Nephron progenitor cell (in vitro differentiated cells): ENCODE measurements around the gene CNOT6L.

Experiments
- DNase-seq: peaks from one replicate; pipeline ENCODE4 v3.0.0; 2021
- H3K27ac Mint-ChIP-seq: 2 replicates; pipeline ENCODE4 v1.8.0; 2021; ENCODE audit warnings: mild to moderate bottlenecking, moderate library complexity, mixed read lengths
- H3K27me3 Mint-ChIP-seq: 2 replicates; pipeline ENCODE4 v1.8.0; 2021; ENCODE audit warnings: mild to moderate bottlenecking, low read depth, mixed read lengths; ENCODE audit not compliant: poor library complexity
- H3K36me3 Mint-ChIP-seq: 2 replicates; pipeline ENCODE4 v1.8.0; 2021; ENCODE audit warnings: low read depth, mixed read lengths
- H3K4me1 Mint-ChIP-seq: 2 replicates; pipeline ENCODE4 v1.8.0; 2021; ENCODE audit warnings: mixed read lengths
- H3K4me3 Mint-ChIP-seq: 2 replicates; pipeline ENCODE4 v1.8.0; 2021; ENCODE audit warnings: mild to moderate bottlenecking, moderate library complexity, mixed read lengths
- H3K9me3 Mint-ChIP-seq: 2 replicates; pipeline ENCODE4 v1.8.0; 2021; ENCODE audit warnings: mild to moderate bottlenecking, moderate library complexity, mixed read lengths
- TF ChIP-seq, protein P1 (sequence below): fragments of 200-600 bp; sonication (generic); IDR thresholded peaks from 2 replicates; pipeline ENCODE4 v1.5.0; 2021; ENCODE audit warnings: antibody characterized with exemption

The CNOT6L gene

DNA sequence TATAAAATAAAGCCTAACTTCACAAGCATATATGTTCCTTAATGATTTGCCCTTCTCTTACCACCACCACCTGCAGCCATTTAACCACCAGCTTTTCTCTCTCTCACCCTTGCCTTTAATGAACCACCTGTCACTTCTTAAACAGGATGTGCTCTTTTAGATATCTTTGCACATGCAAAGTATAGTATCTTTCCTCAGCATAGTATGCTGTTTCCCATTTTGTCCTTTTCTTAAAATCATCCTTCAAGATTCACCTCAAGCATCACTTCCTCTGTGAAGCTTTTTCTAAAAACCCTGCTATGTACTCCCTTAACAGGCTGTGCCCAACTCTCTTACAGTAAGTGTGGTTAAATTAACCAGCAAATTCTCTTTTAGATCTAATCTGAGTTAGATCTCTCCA lies 8.2 kb upstream of the CNOT6L start:
- no peaks in the 10 kb centered on the region for H3K36me3 Mint-ChIP-seq
- DNase-seq, result no peak
- peaks cover 5% of the 10 kb centered on the region for H3K4me1 Mint-ChIP-seq
- no peak overlapping the region for H3K27ac Mint-ChIP-seq
- H3K4me3 Mint-ChIP-seq, result no peak overlapping the region
- H3K9me3 Mint-ChIP-seq, result no peaks in the 10 kb centered on the region
- TF ChIP-seq, protein P1, sequence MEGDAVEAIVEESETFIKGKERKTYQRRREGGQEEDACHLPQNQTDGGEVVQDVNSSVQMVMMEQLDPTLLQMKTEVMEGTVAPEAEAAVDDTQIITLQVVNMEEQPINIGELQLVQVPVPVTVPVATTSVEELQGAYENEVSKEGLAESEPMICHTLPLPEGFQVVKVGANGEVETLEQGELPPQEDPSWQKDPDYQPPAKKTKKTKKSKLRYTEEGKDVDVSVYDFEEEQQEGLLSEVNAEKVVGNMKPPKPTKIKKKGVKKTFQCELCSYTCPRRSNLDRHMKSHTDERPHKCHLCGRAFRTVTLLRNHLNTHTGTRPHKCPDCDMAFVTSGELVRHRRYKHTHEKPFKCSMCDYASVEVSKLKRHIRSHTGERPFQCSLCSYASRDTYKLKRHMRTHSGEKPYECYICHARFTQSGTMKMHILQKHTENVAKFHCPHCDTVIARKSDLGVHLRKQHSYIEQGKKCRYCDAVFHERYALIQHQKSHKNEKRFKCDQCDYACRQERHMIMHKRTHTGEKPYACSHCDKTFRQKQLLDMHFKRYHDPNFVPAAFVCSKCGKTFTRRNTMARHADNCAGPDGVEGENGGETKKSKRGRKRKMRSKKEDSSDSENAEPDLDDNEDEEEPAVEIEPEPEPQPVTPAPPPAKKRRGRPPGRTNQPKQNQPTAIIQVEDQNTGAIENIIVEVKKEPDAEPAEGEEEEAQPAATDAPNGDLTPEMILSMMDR, result no peak
- H3K27me3 Mint-ChIP-seq, result peaks cover 41% of the 10 kb centered on the region

GRCh38 chr4:77826275-77826674 lies 7.1 kb upstream of the CNOT6L start:
- peaks cover 8% of the 10 kb centered on the region for H3K4me1 Mint-ChIP-seq
- TF ChIP-seq, protein P1, result no peak
- no peak overlapping the region for H3K4me3 Mint-ChIP-seq
- H3K27ac Mint-ChIP-seq, result no peak overlapping the region
- no peak for DNase-seq
- H3K9me3 Mint-ChIP-seq, result no peaks in the 10 kb centered on the region
- peaks cover 48% of the 10 kb centered on the region for H3K27me3 Mint-ChIP-seq
- H3K36me3 Mint-ChIP-seq, result no peaks in the 10 kb centered on the region

DNA sequence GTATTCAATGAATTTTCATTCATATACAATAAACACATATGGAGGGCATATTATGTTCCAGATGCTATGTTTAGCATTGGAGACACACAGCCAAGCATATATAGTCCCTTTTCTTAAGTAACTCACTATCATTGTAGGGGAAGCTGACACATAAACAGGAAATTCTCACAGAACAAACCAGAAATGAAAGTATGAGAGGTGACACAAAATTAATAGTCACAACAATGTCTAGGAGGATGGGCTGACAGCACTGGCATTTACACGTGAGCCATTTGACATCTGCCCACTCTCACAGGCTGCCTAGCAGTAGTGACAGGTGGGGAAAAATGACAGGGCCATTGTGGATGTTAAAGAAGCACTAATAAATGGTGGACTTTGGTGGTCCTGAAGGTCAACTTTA lies 2.6 kb upstream of the CNOT6L start:
- H3K27me3 Mint-ChIP-seq, result peaks cover 29% of the 10 kb centered on the region
- no peaks in the 10 kb centered on the region for H3K9me3 Mint-ChIP-seq
- no peak overlapping the region for H3K4me3 Mint-ChIP-seq
- DNase-seq, result no peak
- TF ChIP-seq, protein P1, result no peak
- H3K4me1 Mint-ChIP-seq, result peaks cover 27% of the 10 kb centered on the region
- no peaks in the 10 kb centered on the region for H3K36me3 Mint-ChIP-seq
- no peak overlapping the region for H3K27ac Mint-ChIP-seq

DNA sequence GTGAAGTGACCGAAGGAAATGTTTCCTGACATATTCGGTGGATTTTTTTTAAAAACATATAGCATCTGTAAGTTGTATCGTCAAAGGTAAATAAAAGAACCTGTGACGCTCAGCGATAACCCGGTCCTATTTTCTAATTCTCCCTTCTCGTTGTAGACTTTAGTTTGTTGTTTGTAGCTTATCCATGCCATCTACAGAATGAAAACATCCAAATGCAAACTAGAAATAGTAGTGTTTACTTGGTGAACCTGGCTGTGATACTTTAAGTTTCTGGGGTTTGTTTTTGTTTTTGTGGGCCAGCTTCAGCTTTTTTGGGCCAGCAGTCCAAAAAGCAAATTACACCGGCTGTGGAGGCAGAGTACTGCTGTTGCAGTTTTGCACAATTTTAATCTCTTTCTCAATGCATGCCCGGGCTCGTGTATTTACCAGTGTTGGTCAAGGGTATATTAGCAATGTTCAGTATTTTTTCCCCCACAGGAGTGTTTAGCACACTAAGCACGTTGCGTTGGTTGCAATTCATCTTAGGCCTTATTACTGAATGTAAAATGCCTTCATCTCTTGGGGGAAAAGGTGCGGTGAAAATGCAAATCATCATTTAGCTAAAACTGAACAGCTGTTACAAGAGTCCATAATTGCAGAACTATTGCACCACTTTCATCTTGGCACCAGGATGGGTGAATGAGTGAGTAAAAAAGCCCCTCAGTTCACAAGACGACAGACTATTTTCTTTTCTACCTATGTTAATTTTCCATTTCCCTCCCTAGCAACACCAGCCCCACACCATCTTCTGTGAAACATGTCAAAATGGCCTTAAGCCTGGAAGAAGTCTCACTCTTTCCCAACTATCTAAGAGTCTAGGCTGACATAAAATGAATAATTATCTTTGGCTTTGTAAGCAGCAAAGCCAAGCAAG lies 1.7 kb upstream of the CNOT6L start:
- Mint-ChIP-seq H3K27me3 (peaks cover 24% of the 10 kb centered on the region), H3K4me3 (peak overlapping the region; percentile 100), H3K4me1 (peaks cover 27% of the 10 kb centered on the region), H3K36me3 (no peaks in the 10 kb centered on the region), H3K9me3 (no peaks in the 10 kb centered on the region), H3K27ac (peak overlapping the region; percentile 98)
- TF ChIP-seq, protein P1, result no peak
- no peak for DNase-seq

DNA sequence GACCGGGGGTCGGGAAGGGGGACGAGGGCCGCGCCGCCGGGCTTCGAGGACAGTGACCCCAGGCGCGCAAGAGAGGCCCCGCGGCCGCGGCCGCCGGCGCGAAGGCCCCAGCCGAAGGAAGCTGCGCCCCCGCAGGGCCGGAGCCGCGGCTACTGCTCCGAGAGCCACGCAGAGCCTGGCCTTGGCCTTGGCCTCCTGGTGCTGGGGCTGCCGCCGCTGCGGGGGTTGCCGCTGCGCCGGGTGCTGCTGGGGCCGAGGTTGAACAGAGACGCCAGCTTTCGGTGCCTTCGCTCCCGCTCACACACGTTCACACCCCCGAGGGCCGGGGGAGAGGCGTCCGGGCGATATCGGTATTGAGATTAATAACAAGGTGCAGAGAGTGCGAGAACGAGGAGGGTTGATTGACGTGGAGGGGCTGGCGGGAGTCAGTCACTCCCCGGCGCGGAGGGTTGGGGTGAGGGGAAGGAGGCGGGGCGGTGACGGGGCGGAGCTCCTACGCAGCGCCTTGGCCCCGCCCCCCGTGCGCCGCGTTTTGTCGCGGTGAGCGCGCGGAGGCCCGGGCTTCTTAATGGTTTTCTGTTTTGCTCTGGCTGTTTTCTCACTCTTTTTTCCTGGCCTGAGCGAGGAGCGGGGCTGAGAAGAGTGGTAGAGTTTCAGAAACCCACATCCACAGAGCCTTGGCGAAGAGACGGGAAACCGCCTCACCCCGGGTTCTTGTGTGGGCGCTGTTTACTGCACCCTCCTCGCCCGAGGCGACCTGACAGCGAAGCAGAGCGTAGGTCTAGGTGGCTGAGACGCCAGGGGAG lies 878 bp upstream of the CNOT6L start:
- TF ChIP-seq, protein P1, result no peak
- H3K9me3 Mint-ChIP-seq, result no peaks in the 10 kb centered on the region
- DNase-seq, result peak; percentile 93
- peak overlapping the region; percentile 100 for H3K4me3 Mint-ChIP-seq
- H3K27me3 Mint-ChIP-seq, result peaks cover 24% of the 10 kb centered on the region
- H3K36me3 Mint-ChIP-seq, result no peaks in the 10 kb centered on the region
- H3K4me1 Mint-ChIP-seq, result peaks cover 27% of the 10 kb centered on the region
- peak overlapping the region; percentile 98 for H3K27ac Mint-ChIP-seq
